Left kidney (tissue), 8 donors: Measurements from ENCODE around the gene PLBD1. TPM values are rescaled to one million over a fixed set of nuclear protein-coding genes. Genes with fewer than 3 reads are reported as not detected.

Experiments
- DNase-seq: peaks from one replicate; pipeline ENCODE4 v3.0.0-alpha.2; 2013
- long read RNA-seq, 8 donors: transcript quantifications; one replicate each; lab custom pipeline, GENCODE V29; 2026
- polyA plus RNA-seq: library from polyadenylated mRNA; unstranded; fragments of 120-200 nt; gene quantifications from one replicate; pipeline ENCODE4 v1.2.1, GENCODE V29; 2013; ENCODE audit not compliant: insufficient read length

The PLBD1 gene, protein sequence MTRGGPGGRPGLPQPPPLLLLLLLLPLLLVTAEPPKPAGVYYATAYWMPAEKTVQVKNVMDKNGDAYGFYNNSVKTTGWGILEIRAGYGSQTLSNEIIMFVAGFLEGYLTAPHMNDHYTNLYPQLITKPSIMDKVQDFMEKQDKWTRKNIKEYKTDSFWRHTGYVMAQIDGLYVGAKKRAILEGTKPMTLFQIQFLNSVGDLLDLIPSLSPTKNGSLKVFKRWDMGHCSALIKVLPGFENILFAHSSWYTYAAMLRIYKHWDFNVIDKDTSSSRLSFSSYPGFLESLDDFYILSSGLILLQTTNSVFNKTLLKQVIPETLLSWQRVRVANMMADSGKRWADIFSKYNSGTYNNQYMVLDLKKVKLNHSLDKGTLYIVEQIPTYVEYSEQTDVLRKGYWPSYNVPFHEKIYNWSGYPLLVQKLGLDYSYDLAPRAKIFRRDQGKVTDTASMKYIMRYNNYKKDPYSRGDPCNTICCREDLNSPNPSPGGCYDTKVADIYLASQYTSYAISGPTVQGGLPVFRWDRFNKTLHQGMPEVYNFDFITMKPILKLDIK
- 43.7 TPM for polyA plus RNA-seq
- long read RNA-seq, donor 1, transcript PLBD1-201 (11 exons, 2,426 nt), result major isoform, 19 of 56 reads
- long read RNA-seq, donor 1, partial matches to known transcripts, result 37 of 56 reads
- long read RNA-seq, donor 1, other reads (novel, unspliced or antisense), result 0 of 56 reads
- long read RNA-seq, donor 2, partial matches to known transcripts, result 20 of 24 reads
- long read RNA-seq, donor 2, other reads (novel, unspliced or antisense), result 0 of 24 reads
- long read RNA-seq, donor 3, transcript PLBD1-201 (11 exons, 2,426 nt), result major isoform, 8 of 42 reads
- long read RNA-seq, donor 3, partial matches to known transcripts, result 33 of 42 reads
- long read RNA-seq, donor 3, other reads (novel, unspliced or antisense), result 0 of 42 reads
- long read RNA-seq, donor 4, partial matches to known transcripts, result 5 of 5 reads
- long read RNA-seq, donor 4, other reads (novel, unspliced or antisense), result 0 of 5 reads
- long read RNA-seq, donor 5, transcript PLBD1-201 (11 exons, 2,426 nt), result major isoform, 24 of 49 reads
- long read RNA-seq, donor 5, partial matches to known transcripts, result 25 of 49 reads
- long read RNA-seq, donor 5, other reads (novel, unspliced or antisense), result 0 of 49 reads
- long read RNA-seq, donor 6, transcript PLBD1-201 (11 exons, 2,426 nt), result major isoform, 8 of 24 reads
- long read RNA-seq, donor 6, partial matches to known transcripts, result 16 of 24 reads
- long read RNA-seq, donor 6, other reads (novel, unspliced or antisense), result 0 of 24 reads
- long read RNA-seq, donor 7, transcript PLBD1-201 (11 exons, 2,426 nt), result major isoform, 16 of 47 reads
- long read RNA-seq, donor 7, partial matches to known transcripts, result 31 of 47 reads
- long read RNA-seq, donor 7, other reads (novel, unspliced or antisense), result 0 of 47 reads
- long read RNA-seq, donor 8, transcript PLBD1-201 (11 exons, 2,426 nt), result major isoform, 8 of 30 reads
- long read RNA-seq, donor 8, partial matches to known transcripts, result 22 of 30 reads
- long read RNA-seq, donor 8, other reads (novel, unspliced or antisense), result 0 of 30 reads

- DNase-seq, result peak; percentile 61
Observed at GRCh38 chr12:14567351-14568162, at the start of gene PLBD1. Gene PLBD1 (minus strand): TSS chr12:14567883. CDS start chr12:14567696, 187 bp downstream.

DNA sequence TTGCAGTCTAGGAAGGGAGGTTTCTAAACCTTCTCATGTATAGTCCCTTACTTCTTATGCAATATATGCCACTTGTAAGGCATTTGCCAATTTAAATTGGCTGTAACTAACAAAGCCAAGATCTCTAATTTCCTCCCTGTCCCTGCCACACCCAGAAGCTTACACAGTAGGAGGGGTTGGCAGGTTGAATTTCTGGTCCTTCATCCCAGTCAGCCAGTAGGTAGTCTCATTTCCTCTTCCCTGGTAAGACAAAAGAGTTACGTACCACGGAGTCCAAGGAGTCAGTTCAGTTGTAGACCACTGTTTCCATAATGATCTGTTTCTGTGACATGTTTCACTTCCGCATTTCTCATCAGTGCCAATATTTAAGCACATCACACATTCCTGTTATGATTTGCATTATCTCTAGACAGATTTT is 47.0 kb upstream of the PLBD1 start:
- DNase-seq, result no peak

GRCh38 chr12:14613718-14614117 is 46.0 kb upstream of the PLBD1 start:
- no peak for DNase-seq

GRCh38 chr12:14612898-14613445 is 45.3 kb upstream of the PLBD1 start:
- no peak for DNase-seq

- DNase-seq, result no peak
Observed at GRCh38 chr12:14612250-14612649, 44.6 kb upstream of the PLBD1 start.

DNA sequence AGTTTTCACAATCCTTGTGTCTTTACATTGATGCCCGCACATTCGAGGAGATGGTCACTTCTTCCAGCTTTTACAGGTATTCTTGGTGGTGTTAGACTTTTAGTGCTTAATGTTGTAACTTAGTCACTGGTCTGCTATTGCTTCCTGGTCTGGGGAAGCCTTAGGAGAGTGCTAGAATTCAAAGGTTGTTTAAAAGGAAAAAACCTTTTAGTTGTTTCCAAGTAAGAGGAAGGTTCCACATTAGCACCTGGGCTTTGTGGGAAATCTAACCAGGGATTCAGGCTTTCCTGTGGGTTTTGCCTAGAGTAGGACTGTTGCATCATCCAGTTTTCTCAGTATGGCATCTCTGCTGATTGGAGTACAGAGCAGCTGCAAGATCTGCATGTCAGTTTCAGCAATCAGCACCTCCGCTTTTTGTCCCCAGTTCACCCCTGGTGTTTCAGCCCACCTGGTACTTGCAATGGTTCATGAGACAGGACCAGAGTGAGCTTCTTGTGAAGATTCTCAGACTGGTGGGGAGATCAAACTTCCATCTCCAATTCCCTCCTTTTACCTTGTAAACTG is 44.0 kb upstream of the PLBD1 start:
- DNase-seq, result no peak

DNA sequence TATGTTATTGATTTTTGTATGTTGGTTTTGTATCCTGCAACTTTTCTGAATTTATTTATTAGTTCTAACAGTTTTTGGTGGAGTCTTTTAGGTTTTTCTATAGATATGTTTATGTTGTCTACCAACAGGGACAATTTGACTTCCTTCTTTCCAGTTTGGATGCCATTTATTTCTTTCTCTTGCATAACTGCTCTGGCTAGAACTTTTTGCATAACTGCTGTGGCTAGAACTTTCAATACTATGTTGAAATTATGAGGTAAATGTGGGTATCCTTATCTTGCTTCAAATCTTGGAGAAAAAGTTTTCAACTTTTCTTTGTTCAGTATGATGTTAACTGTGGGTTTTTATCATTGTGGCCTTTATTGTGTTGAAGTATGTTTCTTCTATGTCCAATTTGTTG is 39.9 kb upstream of the PLBD1 start:
- DNase-seq, result no peak

DNA sequence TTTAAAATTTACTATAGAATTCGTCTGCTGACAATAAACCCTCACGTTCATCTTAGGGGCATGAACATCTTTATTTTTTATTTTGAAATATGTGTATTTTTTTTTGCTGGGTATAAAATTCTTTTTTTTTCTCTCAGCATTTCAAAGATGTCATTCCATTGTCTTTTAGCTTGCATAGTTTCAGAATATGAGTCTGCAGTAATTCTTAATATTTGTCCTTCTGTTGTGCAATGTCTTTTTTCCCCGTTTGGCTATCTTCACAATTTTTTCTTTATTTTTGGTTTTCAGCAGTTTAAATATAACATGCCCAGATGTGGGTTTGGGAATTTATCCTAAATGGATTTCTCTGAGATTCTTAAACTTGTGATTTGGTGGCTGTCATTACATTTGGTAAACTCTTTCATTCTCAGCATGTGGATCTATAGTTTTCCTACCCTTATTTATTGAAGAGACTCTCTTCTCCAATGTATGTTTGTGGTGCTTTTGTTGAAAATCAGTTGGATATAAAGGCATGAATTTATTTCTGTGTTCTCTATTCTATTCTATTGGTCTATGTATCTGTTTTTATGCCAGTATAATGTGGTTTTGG is 37.8 kb upstream of the PLBD1 start:
- no peak for DNase-seq

GRCh38 chr12:14601692-14602478 is 34.2 kb upstream of the PLBD1 start:
- DNase-seq, result no peak

DNA sequence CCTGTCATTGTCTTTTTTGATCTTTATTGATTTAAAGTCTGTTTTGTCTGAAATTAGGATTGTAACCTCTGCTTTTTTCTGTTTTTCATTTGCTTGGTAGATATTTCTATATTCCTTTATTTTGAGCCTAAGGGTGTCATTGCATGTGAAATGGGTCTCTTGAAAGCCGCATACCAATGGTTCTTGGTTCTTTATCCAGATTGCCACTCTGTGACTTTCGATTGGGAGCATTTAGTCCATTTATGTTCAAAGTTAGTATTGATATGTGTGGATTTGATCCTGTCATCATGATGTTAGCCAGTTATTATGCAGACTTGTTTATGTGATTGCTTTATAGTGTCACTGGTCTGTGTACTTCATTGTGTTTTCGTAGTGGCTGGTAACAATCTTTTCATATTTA is 29.8 kb upstream of the PLBD1 start:
- DNase-seq, result no peak

DNA sequence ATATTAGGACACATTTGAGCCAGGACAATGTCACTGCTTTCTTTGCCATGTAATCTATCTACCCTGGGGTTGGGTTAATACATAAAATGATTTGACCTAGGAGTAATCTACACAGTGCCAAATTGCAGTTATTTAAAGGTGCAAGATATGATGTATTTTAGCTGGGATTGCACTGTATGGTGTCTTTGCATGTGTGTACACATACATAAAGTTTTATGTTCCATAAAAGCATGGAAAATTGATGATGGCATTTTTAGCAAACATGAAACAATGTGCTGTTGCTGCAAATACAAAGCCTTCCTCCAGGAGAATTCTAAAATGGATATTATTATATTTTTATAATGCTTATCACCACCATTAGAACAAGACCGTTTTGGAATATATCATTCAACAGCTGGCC is 24.0 kb upstream of the PLBD1 start:
- no peak for DNase-seq

- DNase-seq, result no peak
Observed at GRCh38 chr12:14589169-14590004, 21.7 kb upstream of the PLBD1 start.

DNA sequence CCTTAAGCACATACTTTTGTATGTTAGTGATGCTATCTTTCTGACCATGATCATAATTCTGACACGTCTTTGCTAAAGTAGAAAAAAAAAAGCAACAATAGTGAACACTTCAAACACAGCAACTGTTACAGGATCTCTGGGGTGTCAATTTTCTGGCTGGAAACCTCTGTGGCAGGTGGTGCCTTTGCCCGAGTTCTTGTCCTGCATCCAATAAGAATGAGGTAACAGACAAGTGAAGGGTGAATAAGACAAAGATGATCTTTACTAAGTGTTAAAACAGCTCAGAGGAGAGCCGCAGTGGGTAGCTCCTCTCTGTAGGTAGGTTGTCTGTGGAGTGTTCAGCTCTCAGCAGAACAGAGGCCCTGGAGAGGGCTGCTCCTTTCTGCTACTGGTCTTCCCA is 20.9 kb upstream of the PLBD1 start:
- no peak for DNase-seq

DNA sequence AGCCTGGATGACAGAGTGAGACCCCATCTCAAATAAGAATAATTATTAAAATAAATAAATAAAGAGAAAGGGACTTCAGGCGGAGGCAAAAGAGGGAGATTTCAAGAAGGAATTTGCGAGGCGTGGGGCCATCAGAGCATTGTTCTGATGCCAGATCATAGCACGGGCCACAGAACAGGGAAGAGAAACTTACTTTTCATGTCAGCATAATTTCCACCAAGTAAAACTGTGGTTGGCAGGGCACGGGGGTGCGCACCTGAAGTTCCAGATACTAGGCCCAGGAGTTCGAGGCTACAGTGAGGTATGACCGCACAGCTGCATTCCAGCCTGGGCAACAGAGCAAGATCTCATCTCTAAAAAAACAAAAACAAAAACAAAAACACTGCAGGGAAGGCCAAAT is 11.0 kb upstream of the PLBD1 start:
- no peak for DNase-seq

DNA sequence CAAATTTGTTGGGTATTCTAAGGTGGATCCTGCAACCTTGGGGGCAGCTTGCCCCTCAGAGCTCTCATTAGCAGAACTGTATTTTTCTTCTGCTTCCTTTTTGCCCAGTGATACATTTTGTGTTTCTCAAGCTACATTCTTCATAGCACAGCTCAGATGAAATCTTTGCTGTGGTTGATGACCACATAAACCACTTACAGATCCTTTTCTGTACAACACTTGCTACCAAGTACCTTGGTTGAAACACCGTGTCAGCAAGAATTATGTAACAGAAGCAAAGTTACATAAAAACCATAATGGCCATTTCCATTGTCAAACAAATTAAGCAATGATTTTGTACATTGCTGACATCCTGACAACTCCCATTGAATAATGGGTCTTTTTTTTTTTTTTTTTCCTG is 9.7 kb upstream of the PLBD1 start:
- DNase-seq, result no peak

- no peak for DNase-seq
Observed at GRCh38 chr12:14576896-14577295, 9.2 kb upstream of the PLBD1 start.

DNA sequence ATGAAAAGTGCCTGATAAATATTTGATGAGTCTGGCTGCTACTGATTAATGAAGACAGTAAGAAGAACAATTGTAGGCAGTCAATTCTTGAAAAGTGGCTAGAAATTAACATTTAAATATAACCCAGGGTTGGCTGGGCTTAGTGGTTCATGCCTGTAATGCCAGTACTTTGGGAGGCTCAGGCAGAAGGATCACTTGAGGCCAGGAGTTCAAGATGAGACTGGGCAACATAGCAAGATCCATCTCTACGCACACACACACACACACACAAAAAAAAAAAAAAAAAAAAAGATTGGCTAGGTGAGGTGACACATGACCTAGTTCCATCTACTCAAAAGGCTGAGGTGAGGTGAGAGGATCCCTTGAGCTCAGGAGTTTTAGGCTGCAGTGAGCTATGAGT is 7.9 kb upstream of the PLBD1 start:
- no peak for DNase-seq

GRCh38 chr12:14573118-14573517 is 5.4 kb upstream of the PLBD1 start:
- DNase-seq, result no peak
